NT2/D1 (cell line): ENCODE results near the gene UPK3BL1.
"Not testable (repeated sequence)": the region's sequence is repeated elsewhere in the genome, so short reads cannot be mapped to it uniquely, and the experiment has no call there.

Source experiments
- DNase-seq: peaks from one replicate; pipeline ENCODE4 v3.0.0-alpha.2; 2011; ENCODE audit warnings: low read depth, low spot score
- H3K27me3 ChIP-seq: 2 replicates; pipeline ENCODE4 v1.6.0; 2011; ENCODE audit warnings: mild to moderate bottlenecking; ENCODE audit not compliant: insufficient read length, insufficient read depth
- H3K36me3 ChIP-seq: 2 replicates; pipeline ENCODE4 v1.6.1; 2011; ENCODE audit warnings: mild to moderate bottlenecking, low read length, mixed read lengths; ENCODE audit not compliant: insufficient read depth, insufficient read length
- H3K4me1 ChIP-seq: 2 replicates; pipeline ENCODE4 v1.5.1; 2011; ENCODE audit not compliant: insufficient read depth, insufficient read length
- H3K4me3 ChIP-seq: 2 replicates; pipeline ENCODE4 v1.5.1; 2011; ENCODE audit warnings: low read depth; ENCODE audit not compliant: insufficient read length
- H3K9ac ChIP-seq: 2 replicates; pipeline ENCODE4 v1.6.0; 2011; ENCODE audit warnings: low read depth; ENCODE audit not compliant: insufficient read length
- H3K9me3 ChIP-seq: 2 replicates; pipeline ENCODE4 v1.5.1; 2011; ENCODE audit warnings: mild to moderate bottlenecking, low read length; ENCODE audit not compliant: insufficient read depth

Gene UPK3BL1

DNA sequence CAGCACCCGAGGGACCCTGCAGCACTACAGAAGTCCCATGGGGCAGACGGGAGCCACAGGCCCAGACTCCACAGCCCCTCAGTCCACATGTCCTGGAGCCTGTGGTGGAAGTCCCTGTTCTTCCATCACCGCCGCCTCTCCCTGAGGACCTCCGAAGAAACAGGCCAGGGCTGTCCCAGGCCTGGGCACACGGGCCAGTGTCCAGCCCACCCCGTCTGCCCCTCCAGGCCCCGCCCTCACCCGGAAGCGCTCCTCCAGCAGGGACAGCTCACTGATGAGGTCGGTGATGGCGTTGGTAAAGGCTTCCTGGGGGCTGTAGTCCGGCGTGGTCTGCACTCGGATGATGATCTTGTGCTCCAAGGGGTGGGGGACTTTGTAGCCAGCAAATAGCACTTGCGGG is 24.3 kb upstream of the UPK3BL1 start:
- not testable (repeated sequence) for H3K9ac ChIP-seq, H3K4me1 ChIP-seq, H3K4me3 ChIP-seq, H3K27me3 ChIP-seq, H3K9me3 ChIP-seq, H3K36me3 ChIP-seq, DNase-seq

DNA sequence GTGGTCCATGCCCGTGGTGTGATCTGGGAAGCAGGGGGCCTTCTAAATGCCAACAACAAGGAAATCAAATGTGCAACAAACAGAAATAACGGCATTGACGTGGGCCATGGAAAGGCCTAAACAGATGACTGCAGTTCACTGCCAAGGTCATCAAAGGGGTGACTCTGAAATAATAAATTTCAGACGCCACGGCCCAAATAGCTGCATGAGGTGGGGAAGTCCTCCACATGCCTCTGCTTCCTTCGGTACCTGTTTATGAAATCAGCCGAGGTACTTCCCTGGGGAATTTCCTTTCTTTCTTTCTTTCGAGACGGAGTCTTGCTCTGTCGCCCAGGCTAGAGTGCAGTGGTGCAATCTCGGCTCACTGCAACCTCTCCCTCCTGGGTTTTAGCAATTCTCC is 22.2 kb upstream of the UPK3BL1 start:
- not testable (repeated sequence) for H3K9me3 ChIP-seq, H3K27me3 ChIP-seq, H3K36me3 ChIP-seq

DNA sequence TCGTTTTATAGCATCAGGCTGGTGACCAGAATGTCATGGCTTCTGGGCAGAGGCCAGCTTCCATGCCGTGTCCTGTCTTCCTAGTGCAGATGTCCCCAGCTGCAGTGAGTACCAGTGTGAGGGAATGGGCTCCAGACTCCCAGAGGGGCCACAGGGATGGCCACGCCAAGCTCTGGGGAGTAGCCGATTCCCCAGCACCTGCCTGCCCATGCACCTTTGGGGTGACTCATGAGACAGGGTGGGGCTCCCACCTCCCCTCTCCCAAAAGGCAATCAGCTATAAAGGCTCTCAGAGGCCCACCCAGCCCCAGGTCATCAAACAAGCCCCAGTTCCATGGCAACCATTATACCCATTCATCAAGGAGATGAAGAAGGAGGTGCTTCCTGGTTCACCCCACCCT is 7.3 kb upstream of the UPK3BL1 start, which contains the start of gene SPDYE2B:
Gene SPDYE2B (plus strand): TSS at position 396 of the 400 bp plus-strand sequence. CDS start 2,030 bp downstream, outside the sequence.
- not testable (repeated sequence) for H3K27me3 ChIP-seq, H3K9ac ChIP-seq, H3K4me3 ChIP-seq, DNase-seq, H3K9me3 ChIP-seq, H3K36me3 ChIP-seq, H3K4me1 ChIP-seq

More for the DNA sequence above, 22.2 kb upstream of the UPK3BL1 start:
- H3K9ac ChIP-seq, DNase-seq, H3K4me1 ChIP-seq, H3K4me3 ChIP-seq: not testable (repeated sequence)

DNA sequence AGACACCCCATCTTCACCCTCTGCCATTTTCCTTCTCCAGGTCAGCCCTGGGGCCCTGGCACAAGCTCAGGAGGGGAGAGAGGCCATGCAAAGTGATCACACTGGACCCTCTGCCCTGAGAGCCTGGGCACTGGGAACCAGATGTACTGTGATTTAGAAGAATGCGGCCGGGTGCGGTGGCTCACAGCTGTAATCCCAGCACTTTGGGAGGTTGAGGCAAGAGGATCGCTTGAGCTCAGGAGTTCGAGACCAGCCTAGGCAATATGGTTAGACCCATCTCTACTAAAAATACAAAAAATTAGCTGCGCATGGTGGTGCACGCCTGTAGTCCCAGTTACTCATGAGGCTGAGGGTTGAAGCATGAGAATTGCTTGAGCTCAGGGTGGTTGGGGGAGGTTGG is 5.2 kb upstream of the UPK3BL1 start:
- H3K4me1 ChIP-seq, DNase-seq, H3K9ac ChIP-seq, H3K36me3 ChIP-seq, H3K27me3 ChIP-seq, H3K9me3 ChIP-seq, H3K4me3 ChIP-seq: not testable (repeated sequence)

DNA sequence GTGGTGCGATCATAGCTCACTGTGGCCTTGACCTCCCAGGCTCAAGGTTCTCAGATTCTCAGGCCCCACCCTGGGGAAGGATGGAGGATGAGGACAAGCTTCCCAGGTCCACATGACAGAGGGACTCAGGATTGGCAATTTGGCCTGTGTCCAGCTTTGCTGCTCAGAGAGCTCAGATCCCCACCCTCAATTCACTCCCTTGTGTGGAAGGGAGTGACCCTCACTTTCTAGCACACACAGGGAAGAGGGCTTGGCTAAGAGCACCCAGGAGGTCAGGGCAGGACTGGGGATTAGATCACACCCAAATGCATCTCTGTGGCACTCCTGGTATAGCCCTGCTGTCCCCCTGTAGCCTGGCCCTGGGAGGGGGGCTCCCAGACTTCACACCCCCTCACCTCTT is 813 bp upstream of the UPK3BL1 start:
- not testable (repeated sequence) for H3K4me3 ChIP-seq, H3K4me1 ChIP-seq, DNase-seq, H3K9me3 ChIP-seq, H3K27me3 ChIP-seq, H3K9ac ChIP-seq, H3K36me3 ChIP-seq

DNA sequence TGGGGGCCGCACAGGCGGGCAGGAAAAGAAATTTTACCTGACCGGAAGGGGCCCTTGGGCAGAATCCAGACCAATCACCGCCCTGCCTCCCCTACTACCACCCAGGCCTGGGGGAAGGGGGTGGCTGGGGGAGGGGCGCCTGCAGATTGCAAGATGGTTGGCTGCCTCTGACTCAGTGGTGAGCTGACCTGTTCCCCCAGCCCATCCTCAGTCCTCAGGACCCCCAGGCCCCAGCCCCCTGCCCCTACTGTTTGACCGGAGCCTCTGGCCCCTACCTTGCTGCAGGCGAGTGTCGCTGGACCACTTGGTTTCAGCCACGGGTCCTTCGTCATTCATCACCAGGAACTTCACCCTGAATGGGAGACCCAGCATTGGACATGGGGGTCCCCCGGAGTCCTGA is 3.7 kb downstream of the UPK3BL1 start:
- H3K27me3 ChIP-seq, H3K4me1 ChIP-seq, H3K9ac ChIP-seq, DNase-seq, H3K9me3 ChIP-seq, H3K4me3 ChIP-seq, H3K36me3 ChIP-seq: not testable (repeated sequence)

DNA sequence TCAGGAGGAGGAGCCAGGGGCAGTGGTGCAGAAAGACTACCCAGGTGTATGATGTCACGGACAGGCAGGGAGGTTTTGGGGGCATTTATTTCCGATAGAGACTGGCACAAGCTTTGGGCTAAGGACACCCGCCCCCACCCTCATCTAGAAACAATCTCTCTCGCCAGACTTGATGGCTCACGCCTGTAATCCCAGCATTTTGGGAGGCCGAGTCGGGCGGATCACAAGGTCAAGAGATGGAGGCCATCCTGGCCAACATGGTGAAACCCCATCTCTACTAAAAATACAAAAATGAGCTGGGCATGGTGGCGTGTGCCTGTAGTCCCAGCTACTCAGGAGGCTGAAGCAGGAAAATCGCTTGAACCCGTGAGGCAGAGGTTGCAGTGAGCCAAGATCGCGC is 5.6 kb downstream of the UPK3BL1 start:
- not testable (repeated sequence) for H3K27me3 ChIP-seq, H3K9me3 ChIP-seq, DNase-seq, H3K36me3 ChIP-seq, H3K4me3 ChIP-seq, H3K4me1 ChIP-seq, H3K9ac ChIP-seq

DNA sequence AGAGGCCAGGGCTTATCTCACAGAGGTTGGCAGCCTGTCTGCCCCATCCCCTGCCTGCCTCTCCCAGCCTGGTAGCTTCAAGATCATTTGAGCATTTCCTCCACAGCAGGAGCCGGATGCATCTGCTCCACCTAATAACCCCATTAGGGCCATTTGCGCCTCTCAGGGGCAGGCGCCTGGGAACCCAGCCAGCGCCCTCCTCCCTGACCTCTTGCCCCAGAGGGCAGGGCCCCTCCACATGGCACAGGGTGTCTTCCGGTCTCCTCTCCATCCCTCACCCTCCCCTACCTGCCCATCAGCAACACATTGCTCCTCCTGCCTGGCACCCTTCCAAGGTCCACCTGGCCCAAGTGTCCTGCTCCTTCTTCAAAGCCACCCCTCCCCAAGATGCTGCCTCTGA is 7.2 kb downstream of the UPK3BL1 start:
- not testable (repeated sequence) for H3K4me1 ChIP-seq, H3K9me3 ChIP-seq, DNase-seq, H3K36me3 ChIP-seq, H3K4me3 ChIP-seq, H3K27me3 ChIP-seq, H3K9ac ChIP-seq

DNA sequence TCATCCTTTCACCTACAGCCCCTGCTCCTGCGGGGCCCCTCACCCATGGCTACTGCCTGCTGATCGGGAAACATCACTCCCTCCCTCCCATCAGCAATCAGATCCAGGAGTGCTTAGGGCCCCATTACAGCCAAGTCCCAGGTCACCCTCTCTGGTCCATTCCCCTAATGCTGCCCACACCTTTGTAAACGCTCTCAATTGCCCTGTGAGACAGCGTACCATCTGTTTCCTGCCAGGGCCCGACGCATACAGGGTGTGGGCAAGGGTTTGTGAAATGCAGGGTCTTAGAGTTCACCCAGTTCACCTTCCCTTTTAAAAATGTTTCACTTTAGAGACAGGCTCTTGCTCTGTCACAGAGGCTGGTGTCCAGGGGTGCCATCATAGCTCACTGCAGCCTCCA is 8.3 kb downstream of the UPK3BL1 start:
- H3K9ac ChIP-seq, H3K27me3 ChIP-seq, H3K9me3 ChIP-seq, H3K4me3 ChIP-seq, H3K4me1 ChIP-seq, DNase-seq, H3K36me3 ChIP-seq: not testable (repeated sequence)

DNA sequence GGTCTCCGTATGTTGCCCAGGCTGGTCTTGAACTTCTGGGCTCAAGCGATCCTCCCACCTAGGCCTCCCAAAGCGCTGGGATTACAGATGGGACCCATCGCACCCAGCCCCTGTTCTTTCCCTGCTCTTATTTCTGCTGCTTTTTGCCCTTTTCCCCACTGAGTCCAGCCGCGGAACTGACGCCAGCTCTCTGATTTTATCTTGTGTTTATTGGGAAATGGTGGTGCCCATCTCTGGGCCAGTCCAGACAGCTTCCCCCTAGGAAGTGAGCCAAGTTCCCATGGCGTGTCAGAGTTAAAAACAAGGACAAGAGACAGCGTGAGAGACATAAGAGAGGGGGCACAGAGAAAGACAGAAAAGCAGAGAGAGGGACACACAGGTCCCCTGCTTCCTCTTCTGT is 12.0 kb downstream of the UPK3BL1 start:
- not testable (repeated sequence) for H3K36me3 ChIP-seq, H3K9ac ChIP-seq, H3K27me3 ChIP-seq, H3K9me3 ChIP-seq, DNase-seq, H3K4me3 ChIP-seq, H3K4me1 ChIP-seq

DNA sequence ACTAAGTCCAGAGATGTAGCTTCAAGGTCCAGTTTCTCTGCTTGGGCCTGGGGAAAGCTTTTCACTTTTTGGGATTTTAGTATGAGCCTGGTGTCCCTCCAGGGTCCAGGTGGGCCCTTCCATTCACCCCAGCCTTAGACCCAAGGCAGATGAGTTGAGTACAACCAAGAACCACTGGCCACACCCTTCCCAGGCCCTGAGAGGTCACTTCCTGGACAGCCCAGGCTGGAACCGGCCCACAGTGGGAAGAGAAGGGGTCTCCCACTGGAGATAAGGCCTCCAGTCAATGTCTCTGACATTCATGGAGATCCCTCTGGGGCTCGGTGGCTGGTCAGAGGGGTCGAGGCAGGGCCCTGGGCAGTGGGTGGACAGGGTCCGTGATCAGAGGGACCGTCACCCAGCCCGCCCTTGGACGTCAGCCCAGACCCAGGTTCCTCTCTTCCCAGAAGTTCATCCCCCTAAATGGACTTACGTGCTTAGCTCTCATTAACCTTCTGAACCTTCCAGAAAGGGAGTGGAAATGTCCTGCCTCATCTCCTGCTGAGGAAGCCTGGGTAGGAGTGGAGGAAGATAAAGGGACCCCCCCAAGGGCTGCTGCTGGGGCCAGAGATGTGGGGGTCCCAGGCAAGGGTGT is 15.2 kb downstream of the UPK3BL1 start:
- not testable (repeated sequence) for DNase-seq, H3K27me3 ChIP-seq, H3K4me1 ChIP-seq, H3K9ac ChIP-seq, H3K36me3 ChIP-seq, H3K9me3 ChIP-seq, H3K4me3 ChIP-seq

DNA sequence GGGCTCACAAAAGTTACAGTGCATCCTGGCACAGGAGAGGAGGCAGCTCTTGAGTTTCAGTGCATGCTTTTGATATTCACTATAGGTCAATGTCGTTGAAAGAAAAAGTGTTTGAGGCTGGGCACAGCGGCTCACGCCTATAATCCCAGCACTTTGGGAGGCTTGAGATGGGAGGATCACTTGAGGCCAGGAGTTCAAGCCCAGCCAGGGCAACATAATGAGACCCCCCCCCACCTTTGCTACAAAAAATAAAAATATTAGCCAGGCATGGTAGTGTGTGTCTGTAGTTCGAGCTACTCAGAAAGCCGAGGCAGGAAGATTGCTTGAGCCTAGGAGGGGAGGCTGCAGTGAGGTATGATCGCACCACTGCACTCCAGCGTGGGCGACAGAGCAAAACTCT is 24.5 kb downstream of the UPK3BL1 start:
- H3K4me1 ChIP-seq, H3K4me3 ChIP-seq, H3K9ac ChIP-seq, H3K9me3 ChIP-seq, H3K36me3 ChIP-seq, H3K27me3 ChIP-seq, DNase-seq: not testable (repeated sequence)
